Measurements from ENCODE around the gene FCGR1A.
"Not testable (repeated sequence)": the region's sequence is repeated elsewhere in the genome, so short reads cannot be mapped to it uniquely, and the experiment has no call there.

FCGR1A gene

GRCh38 chr1:149841149-149841548, 58.7 kb downstream of the FCGR1A start:
- DNase-seq: not testable (repeated sequence)

Data from CD4-positive, alpha-beta T cell treated with Interleukin-12 subunit alpha and Interleukin-12 subunit beta, for 1 hour (primary cell).